Astrocyte (in vitro differentiated cells and primary cell): ENCODE results near the gene BIN2.

Experiments used
- EZH2 ChIP-seq: IDR thresholded peaks from 2 replicates; pipeline ENCODE4 v1.6.1; 2012; ENCODE audit warnings: mild to moderate bottlenecking, low read length, inconsistent platforms; ENCODE audit not compliant: insufficient read depth
- TF ChIP-seq, protein P1 (sequence below): IDR thresholded peaks from 2 replicates; pipeline ENCODE4 v1.5.1; 2011; ENCODE audit warnings: low read depth, mild to moderate bottlenecking, inconsistent platforms, low read length, moderate library complexity; ENCODE audit not compliant: insufficient read depth

DNA sequence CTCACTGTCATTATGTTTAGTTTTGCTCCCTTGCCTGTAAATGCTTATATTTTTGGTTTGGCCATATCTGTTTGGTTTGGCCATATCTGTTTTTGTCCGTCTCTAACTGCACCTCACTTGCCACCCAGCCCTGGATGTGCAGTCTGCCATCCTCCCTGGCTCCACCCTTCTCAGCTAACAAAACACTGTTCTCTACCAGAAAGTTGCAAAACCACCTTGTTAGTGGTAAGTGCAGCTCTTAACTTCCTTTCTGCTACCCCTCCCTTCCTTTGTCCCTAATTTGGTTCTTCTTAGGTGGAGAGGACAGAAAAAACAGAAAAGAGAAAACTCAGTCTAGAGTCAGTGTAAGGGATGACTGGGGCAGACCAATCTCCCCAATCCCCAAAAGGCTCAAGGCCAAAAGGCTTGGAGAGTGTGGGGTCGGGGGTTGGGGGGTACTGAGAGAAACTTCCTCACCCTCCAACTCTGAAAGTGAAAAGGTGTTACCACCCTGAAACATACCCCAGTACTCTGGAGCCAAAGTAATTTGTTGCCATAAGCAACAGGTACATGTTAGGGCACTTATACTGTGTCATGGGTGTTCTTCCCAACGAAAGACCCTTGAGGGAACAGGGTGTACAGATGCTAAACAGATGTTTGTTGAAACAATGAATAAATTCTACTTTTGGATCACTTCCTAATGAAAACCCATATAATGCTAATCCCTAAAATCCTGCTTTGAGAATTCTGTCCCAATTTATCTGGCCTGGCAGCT is 5.0 kb downstream of the BIN2 start:
- TF ChIP-seq, protein P1, sequence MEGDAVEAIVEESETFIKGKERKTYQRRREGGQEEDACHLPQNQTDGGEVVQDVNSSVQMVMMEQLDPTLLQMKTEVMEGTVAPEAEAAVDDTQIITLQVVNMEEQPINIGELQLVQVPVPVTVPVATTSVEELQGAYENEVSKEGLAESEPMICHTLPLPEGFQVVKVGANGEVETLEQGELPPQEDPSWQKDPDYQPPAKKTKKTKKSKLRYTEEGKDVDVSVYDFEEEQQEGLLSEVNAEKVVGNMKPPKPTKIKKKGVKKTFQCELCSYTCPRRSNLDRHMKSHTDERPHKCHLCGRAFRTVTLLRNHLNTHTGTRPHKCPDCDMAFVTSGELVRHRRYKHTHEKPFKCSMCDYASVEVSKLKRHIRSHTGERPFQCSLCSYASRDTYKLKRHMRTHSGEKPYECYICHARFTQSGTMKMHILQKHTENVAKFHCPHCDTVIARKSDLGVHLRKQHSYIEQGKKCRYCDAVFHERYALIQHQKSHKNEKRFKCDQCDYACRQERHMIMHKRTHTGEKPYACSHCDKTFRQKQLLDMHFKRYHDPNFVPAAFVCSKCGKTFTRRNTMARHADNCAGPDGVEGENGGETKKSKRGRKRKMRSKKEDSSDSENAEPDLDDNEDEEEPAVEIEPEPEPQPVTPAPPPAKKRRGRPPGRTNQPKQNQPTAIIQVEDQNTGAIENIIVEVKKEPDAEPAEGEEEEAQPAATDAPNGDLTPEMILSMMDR: no peak
- TF ChIP-seq EZH2: no peak
